ENCODE results near the gene FKBP11. TPM values are rescaled to one million over a fixed set of nuclear protein-coding genes. Genes with fewer than 3 reads are reported as not detected.

The FKBP11 gene
- total RNA-seq, 4 donors from 2014 or later = 12.1 to 35.9 (median 20.9) TPM

DNA sequence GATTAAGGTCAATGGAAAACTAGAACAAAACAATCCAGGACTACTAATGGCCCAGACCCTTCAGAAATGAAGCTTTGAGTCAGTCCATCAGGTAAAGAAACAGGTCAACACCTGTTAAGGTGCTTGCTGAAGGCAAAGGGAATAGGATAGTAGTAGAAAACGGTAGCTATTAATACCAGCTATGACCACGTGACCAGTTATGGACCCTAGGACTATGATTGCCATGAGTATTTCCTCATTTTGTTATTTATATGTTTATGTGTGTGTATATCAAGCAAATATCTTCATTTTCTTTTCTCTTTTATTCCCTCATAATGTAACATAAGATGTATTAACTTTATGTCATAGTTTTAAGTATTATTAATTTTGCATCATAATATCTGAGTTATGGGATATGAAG, 25.6 kb downstream of the FKBP11 start:
- Histone ChIP-seq H3K36me3 (no peaks in the 10 kb centered on the region), H3K9me3 (no peaks in the 10 kb centered on the region), H3K27me3 (peaks cover 8% of the 10 kb centered on the region), H3K4me1 (peaks cover 0 to 10% (median 4%) of the 10 kb centered on the region in 4 donors), H3K4me3 (no peak overlapping the region), H3K27ac (no peak overlapping the region)
- DNase-seq = no peak
- TF ChIP-seq EP300 (IDR thresholded peaks at IDR 0.05; ENCODE audit: low read depth) (no peak), POLR2AphosphoS5 (IDR thresholded peaks at IDR 0.05) (no peak), POLR2A (IDR thresholded peaks at IDR 0.05) (no peak), CTCF (IDR thresholded peaks at IDR 0.05) (no peak)
- WGBS, 2 donors (ENCODE audit: low coverage in 1 of 2) = 64 to 81% methylated on average over 2 of the region's 2 CpGs
- in situ Hi-C loops (cut with MboI; ENCODE audit: low pct_ligation_motif_present in 1 of 4, low pct_unique_long_range_greater_than_20kb in 1 of 4, low sequenced_read_pairs in 3 of 4) (no loop called here), intact Hi-C loops (cut with DNase I; ENCODE audit: low total_unique reads) (no loop called here)

DNA sequence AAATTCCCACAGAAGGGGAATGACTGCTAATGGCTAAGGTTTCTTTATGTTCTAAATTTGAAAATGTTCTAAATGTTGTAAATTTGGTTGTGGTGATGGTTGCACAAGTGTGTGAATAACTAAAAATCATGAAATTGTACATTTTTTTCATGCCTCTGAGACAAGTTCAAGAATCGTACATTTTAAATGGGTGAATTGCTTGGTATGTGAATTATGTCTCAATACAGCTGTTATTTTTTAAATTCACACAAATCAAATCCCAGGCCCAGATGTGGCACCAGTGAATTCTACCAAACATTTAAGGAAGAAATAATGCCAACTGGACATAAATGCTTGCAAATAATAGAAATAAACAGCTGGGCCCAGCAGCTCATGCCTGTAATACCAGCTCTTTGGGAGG, 31.0 kb downstream of the FKBP11 start:
- Histone ChIP-seq H3K4me1 (peaks cover 0 to 9% (median 6%) of the 10 kb centered on the region in 4 donors), H3K27ac (no peak overlapping the region), H3K36me3 (no peaks in the 10 kb centered on the region), H3K4me3 (no peak overlapping the region), H3K9me3 (no peaks in the 10 kb centered on the region), H3K27me3 (peaks cover 26% of the 10 kb centered on the region)
- intact Hi-C loops (cut with DNase I; ENCODE audit: low total_unique reads) = no loop called here
- no peak for TF ChIP-seq CTCF (IDR thresholded peaks at IDR 0.05)
- WGBS, 2 donors (ENCODE audit: low coverage in 1 of 2) = 75 to 78% methylated on average over 1 of the region's 1 CpG
- in situ Hi-C loops (cut with MboI; ENCODE audit: low pct_ligation_motif_present in 1 of 4, low pct_unique_long_range_greater_than_20kb in 1 of 4, low sequenced_read_pairs in 3 of 4) = no loop called here
- DNase-seq = no peak

GRCh38 chr12:48890657-48891418, 34.5 kb downstream of the FKBP11 start:
- intact Hi-C loops (cut with DNase I; ENCODE audit: low total_unique reads) = loop anchor here (2.0 kb wide), 1 partner anchor 36 kb away; no protein-coding TSS in a partner anchor
- no peaks in the 10 kb centered on the region for H3K9me3 ChIP-seq
- peaks cover 18% of the 10 kb centered on the region for H3K27me3 ChIP-seq
- H3K36me3 ChIP-seq = no peaks in the 10 kb centered on the region
- 10 to 87% methylated on average over 3 to 31 of the region's 37 CpGs for WGBS, 2 donors (ENCODE audit: low coverage in 1 of 2)
- in situ Hi-C loops (cut with MboI; ENCODE audit: low pct_ligation_motif_present in 1 of 4, low pct_unique_long_range_greater_than_20kb in 1 of 4, low sequenced_read_pairs in 3 of 4) = no loop called here
- TF ChIP-seq CTCF (IDR thresholded peaks at IDR 0.05) (peak; percentile 86 to 95 (median 91)), EP300 (IDR thresholded peaks at IDR 0.05; ENCODE audit: low read depth) (no peak)
- peaks cover 0 to 9% (median 6%) of the 10 kb centered on the region in 4 donors for H3K4me1 ChIP-seq
- no peak overlapping the region for H3K27ac ChIP-seq
- H3K4me3 ChIP-seq = peak overlapping the region in 2 of 4 donors; percentile 17 to 27
- DNase-seq = peak; percentile 82

DNA sequence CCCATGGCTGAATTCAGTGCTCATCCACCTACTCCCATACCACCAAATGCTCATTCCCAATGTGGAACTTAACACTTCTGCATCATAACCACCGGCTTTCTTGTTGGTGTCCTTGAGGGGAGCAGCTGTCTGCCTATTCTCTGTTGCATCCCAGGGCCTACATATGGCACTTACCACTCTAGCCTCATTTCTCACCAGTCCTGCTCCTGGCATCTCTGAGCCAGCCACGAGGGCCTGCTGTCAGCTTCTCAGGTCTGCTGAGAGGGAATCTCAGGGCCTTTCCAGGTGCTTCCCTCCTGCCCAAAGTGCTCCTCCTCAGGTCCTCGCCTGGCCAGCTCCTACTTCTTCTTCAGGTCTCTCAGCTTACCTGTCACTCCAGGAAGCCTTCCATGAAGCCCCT, 35.6 kb downstream of the FKBP11 start:
- in situ Hi-C loops (cut with MboI; ENCODE audit: low pct_ligation_motif_present in 1 of 4, low pct_unique_long_range_greater_than_20kb in 1 of 4, low sequenced_read_pairs in 3 of 4) (no loop called here), intact Hi-C loops (cut with DNase I; ENCODE audit: low total_unique reads) (loop anchor here (2.0 kb wide), 1 partner anchor 35 kb away; no protein-coding TSS in a partner anchor)
- H3K9me3 ChIP-seq = no peaks in the 10 kb centered on the region
- no peak overlapping the region for H3K4me3 ChIP-seq
- H3K27ac ChIP-seq = no peak overlapping the region
- no peak for DNase-seq
- TF ChIP-seq POLR2A (IDR thresholded peaks at IDR 0.05) (no peak), POLR2AphosphoS5 (IDR thresholded peaks at IDR 0.05) (no peak), CTCF (IDR thresholded peaks at IDR 0.05) (no peak), EP300 (IDR thresholded peaks at IDR 0.05; ENCODE audit: low read depth) (no peak)
- WGBS, 2 donors (ENCODE audit: low coverage in 1 of 2) = 83% methylated on average over 3 of the region's 3 CpGs; no CpG with 5 or more reads in 1 of the 2 donors
- peaks cover 18% of the 10 kb centered on the region for H3K27me3 ChIP-seq
- peaks cover 0 to 9% (median 6%) of the 10 kb centered on the region in 4 donors for H3K4me1 ChIP-seq
- H3K36me3 ChIP-seq = no peaks in the 10 kb centered on the region

Data from transverse colon (tissue), 4 donors.